Measurements from ENCODE around the gene NUDT15. TPM values are rescaled to one million over a fixed set of nuclear protein-coding genes. Genes with fewer than 3 reads are reported as not detected.

The NUDT15 gene
- total RNA-seq, 1 donor from 2014 or later: 5.5 TPM

DNA sequence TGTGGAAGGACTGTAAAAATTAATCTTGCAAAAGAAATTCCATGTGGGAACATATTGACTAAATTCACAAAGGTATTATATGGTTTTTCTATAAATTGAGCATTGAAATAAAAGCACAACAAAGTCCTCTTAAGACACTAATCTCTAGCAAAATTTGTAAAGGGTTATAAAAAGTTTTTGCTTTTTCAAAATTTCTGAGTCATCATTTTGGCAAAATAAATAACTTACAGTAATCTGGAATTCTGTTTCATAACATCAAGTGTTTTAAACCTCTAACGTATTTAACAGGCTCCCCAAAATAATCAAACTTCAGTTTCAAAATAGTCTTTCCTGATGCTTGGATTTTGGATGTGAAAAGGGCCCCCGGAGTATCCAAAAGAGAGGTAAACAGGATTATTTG, 31.4 kb downstream of the NUDT15 start:
- no peaks in the 10 kb centered on the region for H3K27me3 Mint-ChIP-seq

DNA sequence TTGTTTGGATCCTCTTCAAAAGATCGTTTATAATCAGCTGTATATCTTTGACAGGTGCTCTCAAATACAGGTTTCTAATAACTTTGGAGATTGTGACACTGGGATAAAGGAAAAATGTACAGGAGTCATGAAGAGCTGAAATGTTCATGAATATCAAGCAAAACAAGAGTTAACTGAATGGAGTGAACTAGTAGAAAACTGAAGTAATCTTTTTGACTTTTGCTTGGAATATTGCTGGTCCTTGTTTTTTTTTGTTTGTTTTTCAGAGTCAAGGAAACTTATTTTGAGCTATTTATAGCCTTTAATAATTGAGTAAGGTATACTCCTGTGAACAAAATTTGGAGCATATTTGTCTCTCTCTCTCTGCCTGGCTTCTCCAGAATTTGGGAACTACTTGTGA, 32.0 kb downstream of the NUDT15 start:
- POLR2A ChIA-PET: no interaction called here
- DNase-seq (no peak), ATAC-seq (ENCODE audit: low read depth) (no peak)
- intact Hi-C loops (cut with micrococcal nuclease): no loop called here
- Mint-ChIP-seq H3K4me3 (no peak overlapping the region), H3K9me3 (peaks cover 19% of the 10 kb centered on the region), H3K27ac (no peak overlapping the region), H3K27me3 (no peaks in the 10 kb centered on the region), H3K4me1 (peaks cover 2% of the 10 kb centered on the region), H3K36me3 (ENCODE audit: low read depth) (peaks cover 87% of the 10 kb centered on the region)
- CTCF ChIA-PET: no interaction called here
- TF ChIP-seq, protein P1, sequence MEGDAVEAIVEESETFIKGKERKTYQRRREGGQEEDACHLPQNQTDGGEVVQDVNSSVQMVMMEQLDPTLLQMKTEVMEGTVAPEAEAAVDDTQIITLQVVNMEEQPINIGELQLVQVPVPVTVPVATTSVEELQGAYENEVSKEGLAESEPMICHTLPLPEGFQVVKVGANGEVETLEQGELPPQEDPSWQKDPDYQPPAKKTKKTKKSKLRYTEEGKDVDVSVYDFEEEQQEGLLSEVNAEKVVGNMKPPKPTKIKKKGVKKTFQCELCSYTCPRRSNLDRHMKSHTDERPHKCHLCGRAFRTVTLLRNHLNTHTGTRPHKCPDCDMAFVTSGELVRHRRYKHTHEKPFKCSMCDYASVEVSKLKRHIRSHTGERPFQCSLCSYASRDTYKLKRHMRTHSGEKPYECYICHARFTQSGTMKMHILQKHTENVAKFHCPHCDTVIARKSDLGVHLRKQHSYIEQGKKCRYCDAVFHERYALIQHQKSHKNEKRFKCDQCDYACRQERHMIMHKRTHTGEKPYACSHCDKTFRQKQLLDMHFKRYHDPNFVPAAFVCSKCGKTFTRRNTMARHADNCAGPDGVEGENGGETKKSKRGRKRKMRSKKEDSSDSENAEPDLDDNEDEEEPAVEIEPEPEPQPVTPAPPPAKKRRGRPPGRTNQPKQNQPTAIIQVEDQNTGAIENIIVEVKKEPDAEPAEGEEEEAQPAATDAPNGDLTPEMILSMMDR (IDR thresholded peaks at IDR 0.05): no peak

More for the DNA sequence above, 31.4 kb downstream of the NUDT15 start:
- POLR2A ChIA-PET: no interaction called here
- CTCF ChIA-PET: no interaction called here
- Mint-ChIP-seq H3K27ac (no peak overlapping the region), H3K4me1 (peaks cover 2% of the 10 kb centered on the region), H3K4me3 (no peak overlapping the region), H3K36me3 (ENCODE audit: low read depth) (peaks cover 81% of the 10 kb centered on the region), H3K9me3 (peaks cover 19% of the 10 kb centered on the region)
- no peak for DNase-seq
- no peak for ATAC-seq (ENCODE audit: low read depth)
- intact Hi-C loops (cut with micrococcal nuclease): no loop called here
- TF ChIP-seq, protein P1 (IDR thresholded peaks at IDR 0.05): no peak

- TF ChIP-seq, protein P1 (IDR thresholded peaks at IDR 0.05): no peak
- peaks cover 94% of the 10 kb centered on the region for H3K36me3 Mint-ChIP-seq (ENCODE audit: low read depth)
- ChIA-PET CTCF (no interaction called here), POLR2A (interaction anchor here (1.5 kb wide), 1 partner anchor 33 kb away, joined by 3 read pairs; the partner anchor contains the start of gene NUDT15)
- peaks cover 2% of the 10 kb centered on the region for H3K4me1 Mint-ChIP-seq
- no peak for ATAC-seq (ENCODE audit: low read depth)
- H3K27me3 Mint-ChIP-seq: no peaks in the 10 kb centered on the region
- H3K27ac Mint-ChIP-seq: no peak overlapping the region
- no peak overlapping the region for H3K4me3 Mint-ChIP-seq
- H3K9me3 Mint-ChIP-seq: peaks cover 19% of the 10 kb centered on the region
- intact Hi-C loops (cut with micrococcal nuclease): no loop called here
- DNase-seq: no peak
Observed at GRCh38 chr13:48070942-48071341, 33.4 kb downstream of the NUDT15 start.

DNA sequence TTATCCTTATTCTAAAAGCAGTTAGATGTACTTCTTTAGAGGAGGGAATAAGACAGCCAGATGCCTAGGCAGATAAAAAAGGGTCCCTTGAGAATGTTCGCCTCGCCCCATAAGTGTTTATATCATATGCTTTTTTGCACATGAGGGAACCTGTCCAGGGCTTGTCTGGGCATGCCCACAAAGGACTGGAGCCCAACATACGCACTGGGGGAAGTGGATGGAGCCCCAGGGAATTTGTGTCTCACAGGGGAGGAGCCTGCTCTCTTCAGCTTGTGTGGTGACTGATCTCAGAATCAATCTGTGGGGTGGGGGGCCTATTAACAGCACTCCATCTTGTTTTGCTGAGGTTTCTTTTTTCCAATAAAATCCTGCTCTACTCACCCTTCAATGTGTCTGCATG, 34.8 kb downstream of the NUDT15 start:
- H3K9me3 Mint-ChIP-seq: peaks cover 19% of the 10 kb centered on the region
- H3K36me3 Mint-ChIP-seq (ENCODE audit: low read depth): peaks cover 94% of the 10 kb centered on the region
- intact Hi-C loops (cut with micrococcal nuclease): no loop called here
- TF ChIP-seq, protein P1 (IDR thresholded peaks at IDR 0.05): no peak
- no peak overlapping the region for H3K4me3 Mint-ChIP-seq
- ChIA-PET CTCF (no interaction called here), POLR2A (no interaction called here)
- no peak overlapping the region for H3K27ac Mint-ChIP-seq
- no peak for DNase-seq
- ATAC-seq (ENCODE audit: low read depth): no peak
- peaks cover 2% of the 10 kb centered on the region for H3K4me1 Mint-ChIP-seq
- H3K27me3 Mint-ChIP-seq: no peaks in the 10 kb centered on the region

DNA sequence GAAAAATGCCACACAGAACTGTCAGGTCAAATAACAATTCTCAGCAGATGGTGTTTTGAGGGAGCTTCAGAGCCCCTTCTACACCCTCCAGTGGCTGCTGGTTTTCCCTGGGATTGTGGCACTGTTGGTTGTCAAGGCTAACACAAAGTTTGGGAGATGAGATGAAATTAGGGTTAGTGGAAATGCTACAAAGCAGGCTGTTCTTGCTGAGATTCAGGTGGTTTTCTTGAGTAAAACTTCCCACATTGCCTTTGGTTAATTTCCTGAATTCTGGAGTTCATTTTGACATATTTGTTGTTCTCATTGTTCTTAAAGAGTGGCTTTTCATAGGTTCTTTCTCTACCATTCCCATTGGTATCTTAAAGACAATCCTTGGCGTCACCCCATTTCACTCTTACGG, 35.3 kb downstream of the NUDT15 start:
- ChIA-PET POLR2A (no interaction called here), CTCF (no interaction called here)

More for the DNA sequence above, 35.3 kb downstream of the NUDT15 start:
- no peak overlapping the region for H3K4me3 Mint-ChIP-seq
- DNase-seq: no peak
- intact Hi-C loops (cut with micrococcal nuclease): no loop called here
- peaks cover 92% of the 10 kb centered on the region for H3K36me3 Mint-ChIP-seq (ENCODE audit: low read depth)
- H3K9me3 Mint-ChIP-seq: peaks cover 19% of the 10 kb centered on the region
- no peaks in the 10 kb centered on the region for H3K27me3 Mint-ChIP-seq
- peaks cover 2% of the 10 kb centered on the region for H3K4me1 Mint-ChIP-seq
- H3K27ac Mint-ChIP-seq: no peak overlapping the region
- TF ChIP-seq, protein P1 (IDR thresholded peaks at IDR 0.05): no peak
- no peak for ATAC-seq (ENCODE audit: low read depth)
